HK-2 (cell line): ENCODE results near the gene CA9.

Experiments
- DNase-seq: peaks from one replicate; pipeline ENCODE4 v3.0.0-alpha.2; 2018; ENCODE audit not compliant: unreplicated experiment

The CA9 gene

DNA sequence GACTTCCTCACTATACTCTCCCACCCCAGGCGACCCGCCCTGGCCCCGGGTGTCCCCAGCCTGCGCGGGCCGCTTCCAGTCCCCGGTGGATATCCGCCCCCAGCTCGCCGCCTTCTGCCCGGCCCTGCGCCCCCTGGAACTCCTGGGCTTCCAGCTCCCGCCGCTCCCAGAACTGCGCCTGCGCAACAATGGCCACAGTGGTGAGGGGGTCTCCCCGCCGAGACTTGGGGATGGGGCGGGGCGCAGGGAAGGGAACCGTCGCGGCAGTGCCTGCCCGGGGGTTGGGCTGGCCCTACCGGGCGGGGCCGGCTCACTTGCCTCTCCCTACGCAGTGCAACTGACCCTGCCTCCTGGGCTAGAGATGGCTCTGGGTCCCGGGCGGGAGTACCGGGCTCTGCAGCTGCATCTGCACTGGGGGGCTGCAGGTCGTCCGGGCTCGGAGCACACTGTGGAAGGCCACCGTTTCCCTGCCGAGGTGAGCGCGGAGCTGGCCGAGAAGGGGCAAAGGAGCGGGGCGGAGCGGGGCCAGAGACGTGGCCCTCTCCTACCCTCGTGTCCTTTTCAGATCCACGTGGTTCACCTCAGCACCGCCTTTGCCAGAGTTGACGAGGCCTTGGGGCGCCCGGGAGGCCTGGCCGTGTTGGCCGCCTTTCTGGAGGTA is 2.1 kb downstream of the CA9 start:
- no peak for DNase-seq

GRCh38 chr9:35679091-35679490 is 5.4 kb downstream of the CA9 start:
- no peak for DNase-seq

GRCh38 chr9:35679766-35680330 is 6.1 kb downstream of the CA9 start:
- no peak for DNase-seq

- DNase-seq = no peak
These were observed 6.8 kb downstream of the CA9 start for GRCh38 chr9:35680331-35681105.

- no peak for DNase-seq
These were observed 7.7 kb downstream of the CA9 start for GRCh38 chr9:35681341-35682002.

DNA sequence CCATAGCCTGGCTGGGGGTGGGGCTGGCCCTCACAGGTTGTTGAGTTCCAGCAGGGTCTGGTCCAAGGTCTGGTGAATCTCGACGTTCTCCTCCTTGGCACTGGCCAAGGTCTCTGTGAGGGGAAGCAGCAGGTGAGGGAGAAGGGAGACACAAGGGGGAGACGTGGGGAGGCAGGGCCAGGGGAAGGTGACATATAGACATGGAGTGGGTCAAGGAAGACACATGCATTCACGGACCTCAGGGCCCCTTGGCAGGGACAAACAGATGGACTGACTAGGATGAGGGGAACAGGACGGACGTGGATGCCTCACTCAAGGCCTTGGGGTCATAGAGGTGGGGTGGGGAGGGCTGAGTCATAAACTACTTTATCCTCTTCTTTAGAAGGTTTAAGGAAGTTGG is 8.3 kb downstream of the CA9 start:
- no peak for DNase-seq

DNA sequence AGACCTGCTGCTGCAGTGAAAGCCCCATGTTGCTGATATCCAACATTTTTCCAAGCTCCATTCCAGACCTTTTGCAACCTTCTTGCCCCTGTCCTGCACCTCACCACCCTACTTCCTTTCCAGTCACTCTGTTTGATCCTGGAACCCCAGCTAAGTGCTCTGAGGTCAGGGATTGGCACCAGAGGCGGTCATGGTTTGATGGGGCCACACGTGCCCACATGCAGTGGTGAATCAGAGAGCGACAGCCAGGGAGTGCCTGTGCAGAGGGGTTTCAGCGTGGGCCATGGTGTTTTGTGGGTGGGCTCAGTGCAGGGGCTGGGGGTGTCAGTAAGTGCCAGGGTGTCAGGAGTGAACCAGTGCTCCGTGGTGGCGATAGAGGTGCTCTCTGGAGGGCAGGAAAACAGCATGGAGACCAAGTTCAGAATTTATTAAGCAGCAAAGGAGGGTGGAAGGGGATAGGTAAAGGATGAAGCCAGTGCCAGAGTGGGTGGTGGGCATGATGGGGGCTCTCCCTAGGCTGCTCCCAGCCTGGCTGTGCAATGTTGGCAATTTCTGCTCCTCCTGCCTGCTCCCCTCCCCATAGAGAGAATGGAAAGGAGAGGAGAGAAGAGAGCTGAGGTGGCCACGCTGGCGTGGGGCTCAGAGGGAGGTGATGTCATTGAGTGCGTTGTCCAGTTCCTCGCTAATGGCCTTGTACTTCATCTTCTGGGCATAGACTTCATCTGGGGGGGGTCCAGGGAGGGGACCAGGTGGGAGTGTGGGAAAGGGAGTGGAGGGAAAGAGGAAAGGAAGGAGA is 9.0 kb downstream of the CA9 start:
- no peak for DNase-seq

DNA sequence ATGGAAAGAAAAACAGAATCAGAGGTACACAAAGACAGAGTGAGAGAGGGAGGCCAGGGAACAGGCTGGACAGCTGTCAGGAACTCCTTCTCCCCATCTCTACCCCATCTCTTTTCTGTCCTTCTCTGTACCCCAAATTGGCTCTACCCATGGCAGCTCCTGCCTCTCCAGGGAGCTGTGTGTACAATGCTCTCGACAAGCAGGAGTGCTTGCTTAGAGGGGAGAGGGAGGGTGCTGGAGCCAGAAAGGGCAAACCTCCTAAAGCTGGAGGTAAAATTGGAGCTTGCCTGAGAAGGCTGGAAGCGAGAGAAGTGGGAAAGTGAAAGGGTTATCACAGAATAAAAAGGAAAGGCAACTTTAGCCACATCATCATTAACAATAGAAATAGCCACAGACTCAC is 9.6 kb downstream of the CA9 start:
- no peak for DNase-seq

DNA sequence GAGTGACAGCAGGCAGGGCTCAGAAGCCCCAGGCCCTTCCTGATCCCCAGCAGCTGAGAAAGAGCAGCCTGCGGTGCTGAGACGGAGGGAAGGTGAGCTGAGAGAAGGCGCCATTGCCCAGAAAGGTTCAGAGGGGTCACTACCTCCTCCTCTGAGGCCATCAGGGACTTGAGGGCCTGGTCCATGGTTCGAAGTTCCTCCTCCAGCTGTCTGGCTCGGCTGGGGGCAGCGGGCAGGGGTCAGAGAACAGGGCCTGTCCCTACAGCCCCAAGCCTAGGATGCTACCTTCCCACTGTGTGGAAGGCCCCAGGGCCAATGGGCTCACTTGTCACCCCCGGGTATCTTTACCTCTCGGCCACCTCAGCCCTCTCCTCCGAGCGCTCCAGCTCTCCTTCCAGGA is 11.2 kb downstream of the CA9 start:
- DNase-seq = no peak

GRCh38 chr9:35685506-35685905 is 11.8 kb downstream of the CA9 start:
- DNase-seq = no peak

DNA sequence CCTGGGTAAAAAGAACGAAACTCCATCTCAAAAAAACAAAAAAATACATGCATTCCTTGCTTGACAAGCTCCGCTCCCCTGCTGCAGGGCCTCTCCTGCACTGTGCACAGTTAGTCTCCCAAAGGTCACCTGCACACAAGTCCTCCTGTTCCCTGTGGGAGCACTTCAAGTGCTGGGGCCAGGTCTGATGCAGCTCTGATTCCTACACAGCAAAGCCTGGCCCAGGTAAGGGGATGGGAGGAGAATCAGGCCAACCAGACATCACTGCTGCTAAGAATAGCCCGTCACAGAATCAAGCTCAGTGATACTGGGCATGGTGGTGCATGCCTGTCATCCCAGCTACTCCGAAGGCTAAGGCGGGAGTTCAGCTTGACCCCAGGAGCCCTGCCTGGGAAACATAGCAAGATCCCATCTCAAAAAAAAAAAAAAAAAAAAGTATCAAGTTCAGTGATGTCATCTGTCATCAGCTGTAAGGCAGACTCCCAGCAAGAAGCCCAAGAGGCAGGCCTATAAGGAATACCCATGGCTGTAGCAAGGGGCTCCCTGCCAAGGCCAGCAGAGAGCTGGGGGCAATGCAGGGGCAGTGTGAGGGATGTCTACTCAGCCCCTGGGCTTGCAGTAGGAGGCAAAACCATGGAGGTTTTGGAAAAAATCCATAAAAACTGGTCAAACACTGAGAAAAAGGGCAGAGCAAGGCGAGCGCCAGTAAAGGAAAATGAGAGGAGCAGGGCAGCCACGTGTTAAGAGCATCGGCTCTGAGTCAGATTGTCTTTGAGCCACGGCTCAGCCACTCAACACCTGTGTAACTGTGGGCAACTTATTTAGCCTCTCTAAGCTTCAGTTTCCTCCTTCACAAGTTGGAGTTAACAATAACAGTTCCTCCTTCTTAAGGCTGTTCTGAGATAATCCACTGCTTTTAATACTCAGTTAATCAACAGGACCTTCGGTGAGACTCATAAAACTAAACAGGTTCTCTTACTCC is 12.8 kb downstream of the CA9 start:
- no peak for DNase-seq

- no peak for DNase-seq
These were observed 13.6 kb downstream of the CA9 start for GRCh38 chr9:35687306-35687705.

- DNase-seq = no peak
These were observed 14.3 kb downstream of the CA9 start for GRCh38 chr9:35687972-35688557.

DNA sequence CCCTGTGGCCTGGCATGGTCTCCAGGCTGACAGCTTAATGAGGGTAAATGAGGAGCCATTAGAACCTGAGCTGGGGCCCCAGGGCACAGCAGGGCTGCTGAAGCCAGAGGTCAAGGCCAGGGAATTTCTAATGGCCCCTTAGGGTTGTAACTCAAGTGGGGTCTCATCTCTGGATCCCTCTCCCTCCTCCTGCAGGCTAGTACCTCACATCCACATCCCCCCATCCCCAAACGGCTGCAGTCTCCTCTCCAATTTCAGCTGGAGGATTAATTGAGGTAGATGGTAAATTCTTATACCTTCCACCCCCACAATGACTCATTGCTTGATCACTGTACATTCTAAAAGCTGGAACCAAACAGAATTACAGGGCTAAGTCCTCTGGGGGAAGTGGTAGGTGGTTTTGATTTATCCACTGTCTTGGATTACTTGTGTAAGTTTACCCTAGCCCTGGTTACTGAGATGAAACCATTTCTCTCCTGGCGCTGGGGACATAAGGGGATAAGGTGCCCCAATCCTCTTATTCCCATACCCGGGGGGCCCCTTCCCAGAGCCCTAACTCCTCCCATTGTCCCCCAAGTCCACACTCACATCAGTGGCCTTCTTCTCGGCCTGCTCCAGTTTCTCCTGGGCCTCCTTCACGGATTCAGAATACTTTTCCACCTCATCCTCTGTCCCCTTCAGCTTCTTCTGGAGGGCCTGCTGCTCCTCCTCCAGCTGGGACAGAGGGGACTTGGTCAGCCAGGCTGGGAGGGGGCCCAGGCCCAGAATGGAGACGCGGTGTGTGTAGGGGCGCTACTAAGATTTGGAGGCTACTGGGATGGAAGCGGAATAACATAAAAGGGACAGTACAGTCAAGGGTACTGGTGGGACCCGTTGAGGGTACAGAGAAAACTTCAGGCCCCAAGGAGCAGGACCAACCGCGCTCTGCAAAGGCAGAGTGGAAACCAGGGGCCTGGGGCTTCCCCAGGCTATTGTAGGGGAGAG is 15.1 kb downstream of the CA9 start:
- no peak for DNase-seq

DNA sequence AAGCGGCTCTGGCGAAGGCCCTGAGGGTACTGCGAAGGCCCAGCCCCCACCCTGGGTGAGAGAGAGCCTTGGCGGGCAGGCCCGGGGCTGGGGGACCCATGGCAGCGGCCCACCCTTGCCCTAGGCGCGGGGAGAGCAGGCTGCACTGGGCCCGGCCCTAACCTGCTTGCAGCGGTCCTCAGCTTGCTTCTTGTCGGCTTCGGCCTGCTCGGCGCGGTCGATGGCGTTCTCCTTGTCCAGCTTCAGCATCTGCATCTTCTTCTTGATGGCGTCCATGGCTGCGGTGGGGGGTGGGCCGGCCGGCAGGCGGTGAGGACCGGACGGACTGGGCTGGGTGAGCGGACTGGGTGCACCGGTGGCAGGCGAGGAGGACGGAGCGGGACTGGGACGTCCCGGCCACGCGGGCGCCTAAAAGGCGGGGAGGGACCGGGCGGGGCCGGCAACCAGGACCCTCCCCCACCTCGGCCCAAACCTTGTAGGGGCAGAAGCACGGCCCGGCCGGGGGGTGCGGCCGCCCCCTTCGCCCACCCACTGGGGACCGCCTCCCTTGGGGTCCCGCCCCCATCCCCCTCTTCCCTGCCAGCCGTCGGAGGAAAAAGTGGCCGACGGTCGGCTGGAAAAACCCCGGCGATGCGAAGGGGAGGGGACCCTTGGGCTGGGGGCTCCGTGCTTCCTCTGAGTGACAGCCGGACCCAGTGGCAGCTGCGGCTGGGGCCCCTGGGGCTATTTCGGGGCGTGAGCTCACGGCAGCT is 16.0 kb downstream of the CA9 start, which contains the start of gene TPM2:
TSS of gene TPM2 (minus strand) at position 384 of the 752 bp plus-strand sequence. CDS start at position 276, 108 bp downstream.
- no peak for DNase-seq

DNA sequence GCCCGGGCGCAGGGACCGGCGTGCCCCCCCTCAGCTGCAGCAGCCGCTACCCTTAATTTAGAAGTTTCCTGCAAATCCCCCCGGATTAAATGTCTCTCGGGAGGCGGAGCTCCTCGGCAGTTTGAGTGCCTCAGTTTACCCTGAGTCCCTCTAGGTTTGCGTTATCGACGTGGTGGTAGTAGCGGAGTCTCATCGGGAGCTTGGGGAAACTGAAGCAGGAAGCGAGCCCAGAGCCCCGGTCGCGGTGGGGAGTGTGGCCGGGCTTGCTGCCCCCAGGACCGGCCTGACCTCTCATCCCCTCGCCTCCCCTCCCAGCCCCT is 16.5 kb downstream of the CA9 start:
- no peak for DNase-seq

DNA sequence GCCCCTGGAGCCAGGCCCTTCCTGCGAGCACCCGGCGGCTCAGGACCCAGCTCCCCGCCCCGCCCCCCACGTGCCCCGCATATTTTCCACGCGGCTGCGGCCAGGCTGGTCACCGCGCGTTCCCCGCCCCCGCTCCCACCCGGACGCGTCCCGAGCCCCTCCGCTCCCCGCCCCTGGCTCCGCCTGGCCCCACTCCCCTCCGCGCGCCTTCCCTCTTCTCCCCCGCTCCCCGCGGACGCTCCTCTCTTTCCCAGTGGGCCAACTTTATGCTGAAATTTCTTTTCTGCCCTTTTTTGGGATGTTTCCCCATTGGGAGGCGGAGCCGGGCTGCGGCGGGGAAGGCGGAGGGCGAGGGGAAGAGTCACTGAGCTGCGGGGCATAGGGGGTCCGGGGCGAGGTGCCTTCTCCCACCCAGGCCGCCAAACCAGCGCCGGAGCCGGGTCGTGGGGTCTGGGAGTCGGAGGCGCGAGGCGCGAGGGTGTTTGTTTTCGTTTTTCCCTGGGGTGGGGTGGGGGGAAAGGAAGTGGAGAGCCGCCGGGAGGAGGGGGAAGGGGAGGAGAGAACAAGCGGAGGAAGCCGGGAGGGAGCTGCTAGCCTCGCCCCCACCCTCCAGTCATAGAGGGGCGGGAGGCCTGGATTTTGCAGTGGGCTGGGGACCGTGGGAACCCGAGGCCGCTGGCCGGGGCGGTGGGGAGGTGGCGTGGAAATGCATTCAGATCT is 17.0 kb downstream of the CA9 start:
- DNase-seq = no peak

DNA sequence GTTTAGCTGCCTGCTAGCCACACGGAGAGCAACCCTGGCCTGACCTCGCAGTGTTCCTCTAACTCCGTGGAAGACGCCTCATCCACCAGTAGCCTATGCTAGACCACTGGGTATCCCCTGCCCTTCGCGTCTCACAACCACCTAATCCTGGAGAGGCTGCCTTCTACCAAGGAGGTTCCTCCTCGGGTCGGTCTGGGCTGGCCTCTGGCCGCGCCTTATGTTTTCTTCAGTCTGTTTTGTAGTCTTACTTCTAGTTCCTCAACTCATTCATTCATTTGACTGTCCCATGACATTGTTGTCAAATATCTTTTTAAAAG is 17.6 kb downstream of the CA9 start:
- DNase-seq = no peak
